Coronary artery (tissue), 2 donors: ENCODE data around the gene PRIMA1.

ENCODE experiments used
- DNase-seq: peaks from one replicate; pipeline ENCODE4 v3.0.0-alpha.2; 2017; ENCODE audit warnings: low spot score
- H3K27ac ChIP-seq, 2 donors: fragments of 200-600 bp; sonication (generic); one replicate each; pipeline ENCODE4 v1.5.1; 2016 to 2019
- H3K4me3 ChIP-seq: fragments of 200-600 bp; sonication (generic); 2 replicates; pipeline ENCODE4 v1.5.1; 2016; ENCODE audit warnings: mild to moderate bottlenecking, moderate library complexity
- CTCF ChIP-seq: fragments of 200-600 bp; sonication (generic); IDR thresholded peaks from one replicate; pipeline ENCODE4 v1.5.1; 2019; ENCODE audit warnings: antibody characterized with exemption

Gene PRIMA1

GRCh38 chr14:93794756-93795155 is 6.5 kb upstream of the PRIMA1 start:
- no peak overlapping the region for H3K4me3 ChIP-seq
- no peak for TF ChIP-seq CTCF
- no peak overlapping the region for H3K27ac ChIP-seq
- no peak for DNase-seq

- TF ChIP-seq CTCF = no peak
- DNase-seq = no peak
- Histone ChIP-seq H3K27ac (no peak overlapping the region), H3K4me3 (no peak overlapping the region)
Observed at GRCh38 chr14:93793555-93794324, 5.5 kb upstream of the PRIMA1 start.

DNA sequence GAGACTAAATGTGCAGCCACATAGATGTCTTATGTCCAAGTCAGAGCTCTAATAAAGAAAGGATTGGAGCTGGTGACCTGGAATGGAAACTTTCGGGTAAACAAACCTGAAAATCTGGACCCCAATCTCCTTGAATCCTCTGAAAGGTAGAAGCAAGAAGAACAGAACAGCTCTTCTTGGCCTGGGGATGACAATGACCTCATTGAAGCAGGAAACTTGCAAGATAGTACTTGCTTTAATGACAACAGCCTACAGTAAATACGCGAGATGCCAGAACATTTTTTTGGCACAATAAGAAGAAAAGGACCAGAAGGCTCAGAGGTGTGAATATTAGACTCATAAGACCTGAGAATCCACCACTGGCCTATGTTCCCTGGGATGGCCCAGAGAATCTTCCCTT is 4.1 kb upstream of the PRIMA1 start:
- Histone ChIP-seq H3K27ac (no peak overlapping the region), H3K4me3 (no peak overlapping the region)
- DNase-seq = no peak
- no peak for TF ChIP-seq CTCF

GRCh38 chr14:93790966-93791365 is 2.7 kb upstream of the PRIMA1 start:
- Histone ChIP-seq H3K4me3 (no peak overlapping the region), H3K27ac (no peak overlapping the region)
- TF ChIP-seq CTCF = no peak
- DNase-seq = no peak

DNA sequence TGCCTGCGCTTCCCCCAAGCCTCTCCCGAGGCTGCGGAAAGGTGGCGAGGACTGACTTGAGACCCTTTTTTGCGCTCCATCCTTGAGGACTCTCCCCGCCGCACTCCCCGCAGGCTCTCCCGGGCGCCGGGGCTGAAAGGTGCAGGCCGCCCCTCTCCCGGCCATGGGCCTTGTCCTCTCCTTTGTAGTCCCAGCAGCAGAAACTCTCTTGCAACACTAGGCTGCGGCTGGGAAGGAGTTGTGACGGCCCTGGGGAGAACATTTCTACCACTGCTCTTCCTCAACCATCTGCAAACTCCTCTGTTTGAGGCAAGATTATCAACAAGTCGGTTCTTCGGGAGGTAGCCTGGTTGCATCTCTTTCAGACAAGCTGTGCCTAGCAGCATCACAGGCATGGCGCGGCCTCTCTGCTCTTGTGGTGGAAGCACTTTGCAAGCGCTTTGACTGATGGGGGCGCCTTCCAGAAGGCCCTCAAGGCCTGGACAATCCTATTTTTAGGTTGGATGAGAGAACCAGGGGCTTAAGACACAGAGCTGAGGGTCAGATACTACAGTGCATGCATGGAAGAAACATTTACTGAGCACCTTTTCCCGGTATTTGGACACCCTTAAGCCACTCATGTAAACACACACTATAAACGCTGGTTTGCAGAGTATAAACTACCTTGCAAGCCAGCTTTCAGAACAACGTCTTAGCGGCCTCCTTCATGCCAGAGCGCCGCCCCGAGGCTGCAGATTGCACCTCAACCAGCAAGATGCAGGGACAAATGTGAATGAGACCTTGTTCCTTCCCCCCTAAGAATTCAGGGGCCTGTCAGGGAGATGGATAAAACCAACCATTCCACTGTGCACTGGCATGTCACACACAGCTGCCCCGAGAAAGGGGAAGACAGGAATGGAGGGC is 1.2 kb upstream of the PRIMA1 start:
- peak overlapping the region in 1 of 2 donors; percentile 80 for H3K27ac ChIP-seq
- peak overlapping the region; percentile 78 for H3K4me3 ChIP-seq
- no peak for TF ChIP-seq CTCF
- DNase-seq = no peak

GRCh38 chr14:93788543-93789227 is 400 bp upstream of the PRIMA1 start:
- H3K27ac ChIP-seq = peak overlapping the region in 1 of 2 donors; percentile 80

More at GRCh38 chr14:93788543-93789227, 400 bp upstream of the PRIMA1 start:
- no peak for DNase-seq
- H3K4me3 ChIP-seq = peak overlapping the region; percentile 78
- TF ChIP-seq CTCF = peak; percentile 18
